ENCODE results near the gene CRAT. TPM values are rescaled to one million over a fixed set of nuclear protein-coding genes. Genes with fewer than 3 reads are reported as not detected.

CRAT gene
- total and polyA plus RNA-seq, 5 donors from 2014 or later, result 8.7 to 12.5 (median 10.9) TPM

Other genes starting within 250 kb of the CRAT start
- gene KYAT1, start 228.8 kb downstream of the CRAT start, total RNA-seq, result 8.2 TPM
- gene KYAT1, start 228.8 kb downstream of the CRAT start, polyA plus RNA-seq, result 10 to 100 TPM; 11.3 to 15.7 (median 11.6) TPM
- gene LRRC8A, start 228.7 kb downstream of the CRAT start, total RNA-seq, result 39.7 TPM
- 10 to 100 TPM; 29.3 to 35.0 (median 31.3) TPM for gene LRRC8A, start 228.7 kb downstream of the CRAT start, polyA plus RNA-seq
- 0.52 TPM for gene PHYHD1, start 189.8 kb downstream of the CRAT start, total RNA-seq
- gene PHYHD1, start 189.8 kb downstream of the CRAT start, polyA plus RNA-seq, result under 1 TPM in 2 of 4 donors, not detected in 2; 0.40 to 0.60 TPM
- gene DOLK, start 163.2 kb downstream of the CRAT start, total RNA-seq, result 6.1 TPM
- 10 to 100 TPM in 2 of 4 donors, 1 to 10 TPM in 2; 7.6 to 12.3 (median 9.7) TPM for gene DOLK, start 163.2 kb downstream of the CRAT start, polyA plus RNA-seq
- 74.3 TPM for gene NUP188, start 163.1 kb downstream of the CRAT start, total RNA-seq
- 10 to 100 TPM; 20.8 to 23.4 (median 21.8) TPM for gene NUP188, start 163.1 kb downstream of the CRAT start, polyA plus RNA-seq
- gene SH3GLB2, start 82.5 kb downstream of the CRAT start, total RNA-seq, result 77.8 TPM
- gene SH3GLB2, start 82.5 kb downstream of the CRAT start, polyA plus RNA-seq, result 10 to 100 TPM; 18.2 to 38.8 (median 26.6) TPM
- gene MIGA2, start 74.2 kb downstream of the CRAT start, total RNA-seq, result 48.5 TPM
- 1 to 10 TPM; 6.3 to 8.0 (median 7.6) TPM for gene MIGA2, start 74.2 kb downstream of the CRAT start, polyA plus RNA-seq
- gene DOLPP1, start 29.7 kb downstream of the CRAT start, total RNA-seq, result 3.9 TPM
- gene DOLPP1, start 29.7 kb downstream of the CRAT start, polyA plus RNA-seq, result 1 to 10 TPM; 8.6 to 9.3 (median 8.9) TPM
- 53.7 TPM for gene PTPA, start 622 bp upstream of the CRAT start, total RNA-seq
- gene PTPA, start 622 bp upstream of the CRAT start, polyA plus RNA-seq, result 10 to 100 TPM; 12.9 to 21.6 (median 16.0) TPM
- 2.7 TPM for gene IER5L, start 67.5 kb upstream of the CRAT start, total RNA-seq
- not detected for gene IER5L, start 67.5 kb upstream of the CRAT start, polyA plus RNA-seq